Panc1 (cell line): ENCODE measurements around the gene ASMTL. TPM values are rescaled to one million over a fixed set of nuclear protein-coding genes. Genes with fewer than 3 reads are reported as not detected.

ENCODE experiments used
- ATAC-seq: fragments of 200-7000 bp; cut with Tn5 transposase; 2 replicates; pipeline ENCODE4 v1.9.1; 2020; ENCODE audit warnings: mild to moderate bottlenecking, moderate library complexity
- BruUV-seq: library from RNA; stranded (reverse); fragments of 400-500 nt; replicated peaks from 2 replicates; lab custom pipeline; 2021; lab: Mats Ljungman, UMichigan
- CTCF ChIA-PET: fragments of 300-600 bp; sonication (Branson Sonifier 250); formaldehyde crosslinking; loops from one replicate; lab custom pipeline; 2022; ENCODE audit warnings: antibody characterized with exemption; lab: Charles Lee
- POLR2A ChIA-PET: fragments of 300-600 bp; sonication (Branson Sonifier 250); formaldehyde crosslinking; loops from one replicate; lab custom pipeline; 2022; ENCODE audit warnings: antibody characterized with exemption; lab: Charles Lee
- DNase-seq: peaks from one replicate; pipeline ENCODE4 v3.0.0-alpha.2; 2010; ENCODE audit warnings: low read depth, low spot score
- H3K27ac ChIP-seq: 2 replicates; pipeline ENCODE4 v1.5.1; 2011; ENCODE audit warnings: mild to moderate bottlenecking, low read length, inconsistent platforms
- H3K27me3 ChIP-seq: fragments of 200-500 bp; sonication (Bioruptor generic); 2 replicates; pipeline ENCODE4 v1.6.0; 2014; ENCODE audit warnings: low read length, inconsistent platforms; ENCODE audit not compliant: control insufficient read depth, insufficient read depth
- H3K36me3 ChIP-seq: fragments of 200-500 bp; sonication (Bioruptor generic); 2 replicates; pipeline ENCODE4 v1.5.1; 2014; ENCODE audit warnings: inconsistent platforms, mild to moderate bottlenecking, low read length, moderate library complexity; ENCODE audit not compliant: control insufficient read depth, insufficient read depth
- H3K4me1 ChIP-seq: 2 replicates; pipeline ENCODE4 v1.5.1; 2011; ENCODE audit warnings: inconsistent platforms, mild to moderate bottlenecking, low read length, moderate library complexity; ENCODE audit not compliant: control insufficient read depth, insufficient read depth
- H3K4me3 ChIP-seq, 2 experiments: 2 replicates each; pipeline ENCODE4 v1.5.1; 2011 to 2012; ENCODE audit warnings: low read depth in 2 of 2, low read length in 2 of 2, mild to moderate bottlenecking in 2 of 2, inconsistent platforms in 1 of 2, moderate library complexity in 1 of 2
- H3K9me3 ChIP-seq: fragments of 200-500 bp; sonication (Bioruptor generic); 2 replicates; pipeline ENCODE4 v1.5.1; 2014; ENCODE audit warnings: low read depth, mild to moderate bottlenecking, inconsistent platforms, low read length, moderate library complexity; ENCODE audit not compliant: control insufficient read depth, insufficient read depth
- CTCF ChIP-seq: fragments of 450-650 bp; IDR thresholded peaks from 2 replicates; pipeline ENCODE4 v1.5.1; 2017; ENCODE audit warnings: mild to moderate bottlenecking
- POLR2AphosphoS5 ChIP-seq: IDR thresholded peaks from 2 replicates; pipeline ENCODE4 v1.6.1; 2012; ENCODE audit warnings: mild to moderate bottlenecking, low read depth, low read length, moderate library complexity
- REST ChIP-seq, 2 experiments: IDR thresholded peaks; 2 replicates each; pipeline ENCODE4 v1.6.1; 2011 to 2012; ENCODE audit warnings: low read depth in 2 of 2, control low read depth in 1 of 2, low read length in 1 of 2, mild to moderate bottlenecking in 1 of 2, moderate library complexity in 1 of 2; ENCODE audit not compliant: insufficient read depth in 1 of 2
- SIN3A ChIP-seq: IDR thresholded peaks from 2 replicates; pipeline ENCODE4 v1.6.1; 2012; ENCODE audit warnings: low read depth, mild to moderate bottlenecking, low read length, moderate library complexity, borderline replicate concordance; ENCODE audit not compliant: insufficient read depth
- TCF7L2 ChIP-seq: IDR thresholded peaks from 2 replicates; pipeline ENCODE4 v1.6.1; 2011; ENCODE audit warnings: mild to moderate bottlenecking, low read depth, low read length, inconsistent platforms
- in situ Hi-C: cut with HindIII; loops from 2 replicates; pipeline ENCODE4 v1.10.0; 2016; ENCODE audit warnings: low sequenced_read_pairs, low pct_unique_long_range_greater_than_20kb
- intact Hi-C: fragments of 100-400 bp; cut with micrococcal nuclease; formaldehyde crosslinking; loops from one replicate; pipeline ENCODE4 v1.10.0; 2022; ENCODE audit not compliant: unreplicated experiment
- total RNA-seq: library from RNA; stranded (reverse); gene quantifications from one replicate; pipeline ENCODE4 v1.2.1, GENCODE V29; 2021; ENCODE audit not compliant: unreplicated experiment

Gene ASMTL
- total RNA-seq, 1 experiment from 2014 or later: 16.5 TPM

GRCh38 chrX:1357993-1358392, 94.7 kb downstream of the ASMTL start:
- TF ChIP-seq POLR2AphosphoS5 (no peak), TCF7L2 (no peak), CTCF (no peak), SIN3A (no peak), REST (IDR thresholded peaks at IDR 0.05; ENCODE audit: insufficient read depth in 1 of 2, low read depth in 2 of 2, low read length in 1 of 2) (no peak)
- Histone ChIP-seq H3K4me1 (no peaks in the 10 kb centered on the region), H3K27ac (no peak overlapping the region), H3K9me3 (no peaks in the 10 kb centered on the region), H3K4me3 (no peak overlapping the region), H3K36me3 (no peaks in the 10 kb centered on the region), H3K27me3 (no peaks in the 10 kb centered on the region)
- ChIA-PET CTCF (no interaction called here), POLR2A (no interaction called here)
- BruUV-seq: no TSS peak
- DNase-seq: no peak
- ATAC-seq: no peak
- intact Hi-C loops: no loop called here
- in situ Hi-C loops: no loop called here

- POLR2A ChIA-PET: no interaction called here
- Histone ChIP-seq H3K27ac (no peak overlapping the region), H3K27me3 (no peaks in the 10 kb centered on the region), H3K4me1 (no peaks in the 10 kb centered on the region), H3K36me3 (no peaks in the 10 kb centered on the region), H3K9me3 (no peaks in the 10 kb centered on the region), H3K4me3 (no peak overlapping the region)
- ATAC-seq: 0 out of 2 replicates have a peak, but pooled peaks have one; percentile 42
- DNase-seq: no peak
- CTCF ChIA-PET: no interaction called here
- intact Hi-C loops (no loop called here), in situ Hi-C loops (no loop called here)
- TF ChIP-seq SIN3A (no peak), POLR2AphosphoS5 (no peak), REST (IDR thresholded peaks at IDR 0.05; ENCODE audit: insufficient read depth in 1 of 2, low read depth in 2 of 2, low read length in 1 of 2) (no peak), TCF7L2 (no peak), CTCF (no peak)
- no TSS peak for BruUV-seq
Observed at GRCh38 chrX:1355131-1356046, 97.3 kb downstream of the ASMTL start.
